T47D (cell line): ENCODE measurements around the gene ISM2.

ENCODE experiments used
- DNase-seq, 2 experiments: peaks; one replicate each; pipeline versions ENCODE4 v3.0.0 to v3.0.0-alpha.2; 2011 to 2012; ENCODE audit warnings: low read depth in 1 of 2, low spot score in 1 of 2
- JUND ChIP-seq: IDR thresholded peaks from 2 replicates; pipeline ENCODE4 v1.6.1; 2012; ENCODE audit warnings: low read depth
- in situ Hi-C: cut with HindIII; loops from 2 replicates; pipeline ENCODE4 v1.10.0; 2016; ENCODE audit warnings: low sequenced_read_pairs, low pct_unique_long_range_greater_than_20kb

Gene ISM2

DNA sequence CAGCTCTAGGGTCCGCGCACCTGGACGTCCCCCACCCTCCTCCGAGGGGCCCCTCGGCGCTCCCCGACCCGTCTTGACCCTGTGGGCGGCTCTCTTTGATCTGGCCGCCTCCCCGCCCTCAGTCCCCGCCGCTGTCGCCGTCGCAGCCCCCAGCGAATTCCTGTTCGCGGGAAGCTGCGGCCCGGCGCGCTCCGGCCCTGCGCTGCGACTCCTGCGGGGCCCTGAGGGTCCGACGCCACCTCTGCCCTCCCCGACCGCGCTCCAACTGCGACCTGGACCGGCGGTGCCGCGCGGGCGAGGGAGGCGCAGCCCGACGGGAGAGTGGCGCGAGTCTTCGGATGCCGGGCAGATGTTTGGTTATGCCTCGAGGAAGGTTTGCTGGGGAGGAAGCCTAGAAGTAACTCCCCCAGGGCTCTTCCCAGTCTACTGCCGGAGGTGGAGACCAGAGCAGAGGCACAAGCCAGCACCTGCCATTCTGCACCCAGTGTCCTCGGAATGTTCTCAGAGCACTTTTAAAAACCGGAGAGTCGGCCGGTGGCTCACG lies 440 bp upstream of the ISM2 start:
- in situ Hi-C loops = no loop called here
- no peak for TF ChIP-seq JUND
- peak; percentile 8 to 52 for DNase-seq

DNA sequence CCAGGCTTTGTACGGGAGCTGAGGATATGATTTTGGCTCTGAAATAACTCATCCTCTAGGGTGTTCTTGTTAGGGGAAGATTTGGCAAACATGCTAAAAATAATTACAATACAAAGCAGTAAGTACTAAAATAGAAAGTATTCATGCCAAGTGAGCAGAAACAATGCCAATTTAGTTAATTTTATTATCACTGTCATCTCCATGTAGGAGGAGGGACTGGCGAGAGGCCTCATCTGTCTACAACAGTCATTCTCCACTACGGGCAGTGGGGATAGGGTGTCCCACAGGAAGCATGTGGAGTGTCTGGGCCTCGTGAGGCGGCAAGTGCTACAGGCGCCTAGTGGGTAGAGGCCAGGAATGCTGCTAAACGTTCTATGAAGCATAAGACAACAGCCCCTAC lies 3.3 kb downstream of the ISM2 start:
- no peak for DNase-seq
- in situ Hi-C loops = no loop called here
- no peak for TF ChIP-seq JUND

DNA sequence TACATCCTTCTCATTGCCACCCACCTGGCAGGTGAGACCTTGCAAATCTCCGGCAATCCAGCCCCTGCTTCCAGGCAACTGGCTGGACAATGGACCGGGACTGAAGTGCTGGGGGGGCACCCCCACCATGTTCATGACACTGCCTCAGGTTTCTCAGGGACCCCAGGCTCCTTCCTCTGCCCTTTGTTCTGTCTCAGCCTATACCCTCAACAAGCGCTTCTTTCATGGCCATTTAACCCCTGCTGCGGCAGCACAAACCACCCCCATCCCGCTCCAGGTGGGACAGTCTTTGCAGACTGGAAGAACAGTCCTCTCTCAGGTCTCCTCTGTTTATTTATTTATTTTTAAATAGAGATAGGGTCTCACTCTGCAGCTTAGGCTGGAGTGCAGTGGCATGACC lies 7.6 kb downstream of the ISM2 start:
- TF ChIP-seq JUND = no peak
- in situ Hi-C loops = no loop called here

DNA sequence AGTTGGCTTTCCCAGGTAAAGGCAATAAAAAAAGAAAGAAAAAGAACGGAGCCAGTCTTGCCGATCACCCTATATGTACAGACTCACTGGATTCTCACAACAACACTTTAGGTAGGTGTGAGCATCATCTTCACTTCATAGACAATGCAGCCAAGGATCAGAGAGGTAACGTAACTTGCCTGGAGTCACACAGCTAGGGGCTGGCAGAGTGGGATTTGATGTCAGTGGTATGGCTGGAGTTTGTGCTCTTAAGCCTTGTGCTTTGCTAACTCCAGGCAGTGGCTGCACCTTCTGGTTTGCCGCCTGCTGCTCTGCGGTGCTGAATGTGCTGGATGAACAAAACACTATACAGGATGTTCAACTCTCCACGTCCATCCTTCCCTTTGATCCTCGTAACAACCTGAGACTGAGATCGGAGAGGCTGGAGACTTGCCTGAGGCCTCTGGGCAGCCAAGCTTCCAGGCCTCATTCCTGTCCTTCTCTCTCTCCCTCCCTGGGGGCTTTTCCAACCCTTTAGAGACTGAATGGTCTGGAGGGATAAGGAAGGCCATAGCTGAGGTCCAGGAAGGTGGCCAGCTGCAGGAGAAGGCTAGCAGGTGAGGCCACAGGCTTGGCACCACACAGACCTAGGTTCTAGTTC lies 8.1 kb downstream of the ISM2 start:
- in situ Hi-C loops = no loop called here
- no peak for TF ChIP-seq JUND
- no peak for DNase-seq

More for the DNA sequence above, 7.6 kb downstream of the ISM2 start:
- DNase-seq = no peak

DNA sequence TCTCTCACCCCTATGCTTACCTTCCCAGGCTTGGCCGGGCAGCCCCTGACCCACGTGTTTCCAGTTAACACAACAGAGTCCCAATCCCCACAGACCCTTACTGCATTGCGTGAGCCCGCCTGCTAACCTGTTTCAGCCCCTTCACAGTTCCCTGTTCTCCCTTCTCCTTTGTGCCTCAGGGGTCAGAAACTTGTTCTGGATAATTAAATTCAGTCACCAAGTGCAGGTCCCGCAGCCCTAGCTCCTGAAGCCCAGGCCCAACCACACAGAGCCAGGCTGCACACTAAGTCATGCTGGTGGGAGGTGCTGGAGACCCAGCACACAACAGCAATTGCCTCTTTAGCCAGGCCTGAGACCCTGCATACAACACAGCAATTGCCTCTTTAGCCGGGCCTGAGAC lies 9.6 kb downstream of the ISM2 start:
- no peak for TF ChIP-seq JUND
- in situ Hi-C loops = no loop called here
- DNase-seq = no peak

DNA sequence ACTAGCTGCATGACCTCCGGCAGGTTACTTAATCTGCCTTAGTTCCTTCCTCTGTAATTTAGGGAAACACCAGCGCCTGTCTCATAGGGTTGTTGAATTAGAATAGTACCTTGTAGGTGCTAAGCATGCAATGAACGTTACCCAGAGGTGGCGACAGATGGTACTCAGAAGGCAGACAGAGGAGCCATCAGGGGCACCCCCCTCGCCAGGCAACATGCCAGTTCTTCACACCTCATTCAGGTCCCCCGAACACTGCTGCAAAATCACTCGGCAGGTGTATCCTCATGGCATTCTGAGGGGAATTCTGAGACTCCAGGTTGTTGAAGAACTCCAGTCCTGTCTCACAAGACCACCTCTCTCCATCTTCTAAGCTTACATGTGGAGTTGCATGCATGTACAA lies 10.1 kb downstream of the ISM2 start:
- TF ChIP-seq JUND = no peak

DNA sequence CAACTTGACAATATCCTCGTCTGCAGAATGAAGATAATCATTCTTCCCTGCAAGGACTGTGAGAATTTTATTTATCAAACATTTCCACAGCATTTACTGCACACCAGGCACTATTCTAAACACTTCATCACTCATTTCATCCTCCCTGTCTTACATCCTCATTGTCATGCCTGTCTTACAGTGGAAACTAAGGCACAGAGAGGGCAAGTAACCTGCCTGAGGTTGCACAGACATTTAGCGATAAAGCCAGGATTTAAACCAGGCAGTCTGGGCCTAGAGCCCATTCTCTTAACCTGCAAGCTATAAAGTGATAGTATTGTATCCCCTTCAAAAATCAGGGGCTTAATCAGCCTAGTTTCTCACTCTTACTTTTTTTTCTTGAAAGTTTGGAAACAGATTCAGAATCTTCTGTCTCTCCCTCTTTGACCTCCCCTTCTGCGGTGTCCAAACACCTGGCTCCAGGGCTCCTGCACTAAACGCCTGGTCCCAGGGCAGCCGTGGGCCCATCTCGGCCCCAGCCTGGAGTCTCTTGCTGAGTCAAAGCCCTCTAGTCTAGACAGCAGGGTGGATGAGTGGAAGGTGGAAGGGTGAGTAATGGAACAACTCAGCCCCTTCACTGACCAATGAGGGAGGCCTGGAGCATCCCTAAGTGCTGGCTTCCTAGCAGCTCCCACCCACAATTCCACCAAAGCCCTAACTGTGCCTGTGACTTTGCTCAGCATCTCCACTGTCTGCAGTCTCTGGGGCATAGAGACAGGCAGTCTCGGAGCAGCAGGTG lies 12.5 kb downstream of the ISM2 start:
- no peak for DNase-seq
- in situ Hi-C loops = no loop called here

More for the DNA sequence above, 10.1 kb downstream of the ISM2 start:
- in situ Hi-C loops = no loop called here
- no peak for DNase-seq

DNA sequence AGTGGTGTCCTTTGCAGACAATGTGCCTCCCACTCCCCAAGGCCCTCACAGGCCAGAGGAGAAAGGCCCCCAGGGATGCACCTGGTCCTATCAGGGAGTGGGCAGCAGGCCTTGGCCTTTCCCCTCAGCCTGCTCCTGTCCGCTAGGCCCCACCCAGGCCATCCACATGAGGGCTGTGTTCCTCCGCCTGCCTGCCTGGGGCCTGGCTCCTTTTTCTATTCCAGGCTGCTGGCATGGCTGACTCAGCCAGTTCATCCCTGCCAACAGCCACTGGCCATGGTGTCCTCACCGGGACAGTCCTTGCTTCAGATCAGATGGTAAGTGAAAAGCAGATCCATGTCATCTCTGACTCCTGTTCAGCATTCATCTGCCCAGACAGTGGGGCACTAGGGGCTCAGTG lies 13.4 kb downstream of the ISM2 start:
- no peak for TF ChIP-seq JUND
- no peak for DNase-seq
- in situ Hi-C loops = no loop called here

More for the DNA sequence above, 12.5 kb downstream of the ISM2 start:
- no peak for TF ChIP-seq JUND

DNA sequence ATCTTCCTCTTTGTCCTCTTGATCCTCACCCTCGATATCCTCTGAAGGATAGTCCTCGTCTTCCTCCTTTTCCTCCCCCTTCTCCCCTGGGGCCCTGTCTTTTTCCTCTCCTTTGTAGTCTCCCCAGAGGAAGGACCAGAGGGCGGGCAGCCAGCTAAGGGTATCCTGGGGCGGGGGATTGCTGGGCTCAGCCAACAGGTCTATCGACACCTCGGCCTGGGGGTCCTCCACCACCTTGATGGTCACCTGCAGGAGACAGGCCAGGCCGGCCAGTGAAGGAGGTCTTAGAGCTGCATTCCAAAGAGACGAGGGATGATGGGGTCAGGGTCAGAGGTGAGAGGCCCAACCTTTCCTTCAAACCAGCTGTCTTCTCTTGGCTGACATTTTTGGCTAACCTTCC lies 16.2 kb downstream of the ISM2 start:
- no peak for DNase-seq
- in situ Hi-C loops = no loop called here
- TF ChIP-seq JUND = no peak

DNA sequence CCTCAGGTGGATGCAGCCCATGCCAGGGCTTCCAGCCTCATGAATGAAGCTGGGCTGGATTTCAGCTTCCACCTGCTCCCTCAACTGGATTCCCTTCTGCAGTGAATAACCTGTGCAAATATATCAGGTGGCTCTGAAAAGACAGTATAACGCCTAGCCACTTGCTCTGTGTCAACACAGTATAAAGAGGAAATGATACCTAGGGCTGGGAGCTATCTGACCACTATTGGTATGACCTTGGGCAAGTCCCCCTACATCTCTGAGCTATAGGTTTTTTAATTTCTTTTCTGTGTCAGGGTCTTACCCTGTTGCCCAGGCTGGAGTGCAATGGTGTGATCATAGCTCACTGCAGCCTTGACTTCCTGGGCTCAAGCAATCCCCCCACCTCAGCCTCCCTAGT lies 19.8 kb downstream of the ISM2 start:
- DNase-seq = no peak
- in situ Hi-C loops = no loop called here
- no peak for TF ChIP-seq JUND

DNA sequence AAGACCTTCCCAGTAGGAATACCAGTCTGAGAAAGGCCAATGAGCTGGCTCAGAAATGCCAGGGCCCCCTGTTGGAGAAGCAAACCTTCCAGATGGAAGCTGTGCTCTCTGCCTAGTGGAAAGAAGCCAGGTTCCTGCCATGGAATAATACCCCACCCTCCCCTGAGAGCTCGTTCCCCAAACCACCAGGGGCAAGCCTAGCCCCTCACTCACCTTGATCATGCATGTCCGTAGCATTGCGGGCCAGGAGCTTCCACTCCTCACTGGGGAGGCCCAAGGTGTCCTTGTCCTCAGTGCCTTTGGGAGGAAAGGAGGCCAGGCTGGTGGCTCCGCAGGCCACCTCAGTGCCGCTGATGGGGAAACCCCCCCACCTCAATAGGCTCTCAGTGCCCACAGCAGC lies 20.6 kb downstream of the ISM2 start:
- no peak for TF ChIP-seq JUND
- in situ Hi-C loops = no loop called here
- DNase-seq = no peak

DNA sequence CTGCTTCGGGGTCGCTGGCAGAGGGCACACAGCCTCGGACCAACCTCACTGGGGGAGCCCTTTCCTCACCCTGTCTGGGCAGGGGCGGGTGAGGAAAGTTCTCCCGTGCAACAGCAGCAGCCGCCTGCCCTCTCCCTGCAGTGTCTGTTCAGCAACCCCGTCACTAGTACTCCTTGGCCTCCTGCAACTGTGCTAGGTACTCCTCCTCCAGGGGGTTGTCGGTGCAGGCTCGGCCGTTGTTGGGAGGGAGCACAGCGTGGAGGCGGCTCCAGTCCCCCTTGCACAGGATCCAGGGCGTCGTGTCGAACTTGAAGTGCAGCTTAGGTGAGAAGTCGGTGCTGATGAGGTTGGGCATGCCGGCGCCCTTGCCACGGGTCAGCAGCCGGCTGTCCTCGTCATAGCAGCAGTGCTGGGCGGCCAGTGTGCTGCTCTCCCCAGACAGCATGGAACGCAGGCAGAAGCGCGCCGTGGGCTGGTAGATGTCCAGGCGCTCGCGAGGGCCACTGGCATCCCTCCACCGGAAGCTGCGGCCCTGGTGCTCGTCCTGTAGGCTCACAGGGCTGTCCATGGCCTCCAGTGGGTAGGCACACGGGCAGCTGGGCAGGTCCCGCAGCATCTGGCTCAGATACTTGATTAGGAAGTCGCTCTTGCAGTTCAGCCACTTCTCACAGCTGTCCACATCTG lies 23.0 kb downstream of the ISM2 start:
- in situ Hi-C loops = no loop called here
- TF ChIP-seq JUND = no peak
- no peak for DNase-seq
